H1 (cell line): Measurements from ENCODE around the gene SLC25A20. TPM values are rescaled to one million over a fixed set of nuclear protein-coding genes. Genes with fewer than 3 reads are reported as not detected.

Source experiments
- CTCF ChIA-PET: fragments of 300-600 bp; sonication (Branson Sonifier 250); formaldehyde crosslinking; loops from one replicate; lab custom pipeline; 2021; ENCODE audit not compliant: partially characterized antibody; lab: Charles Lee
- POLR2A ChIA-PET: fragments of 300-600 bp; sonication (Branson Sonifier 250); formaldehyde crosslinking; loops from one replicate; lab custom pipeline; 2021; ENCODE audit warnings: inconsistent platforms; ENCODE audit not compliant: partially characterized antibody; lab: Charles Lee
- DNase-seq, 2 experiments: peaks; one replicate each; pipeline versions ENCODE4 v3.0.0 to v3.0.0-alpha.2; 2010 to 2022; ENCODE audit warnings: low spot score in 2 of 2, low read depth in 1 of 2, mixed read lengths in 1 of 2
- FAIRE-seq: peaks from 2 replicates; lab custom pipeline; 2011; peaks lifted over from hg19 to GRCh38; lab: Jason Lieb, UNC
- H2AFZ ChIP-seq: 2 replicates; pipeline ENCODE4 v1.8.1; 2012; ENCODE audit warnings: low read length, inconsistent platforms
- H2AK5ac ChIP-seq: 2 replicates; pipeline ENCODE4 v1.6.1; 2013; ENCODE audit warnings: low read depth, low read length
- H2BK120ac ChIP-seq: replicated peaks from 2 replicates; pipeline ENCODE3; 2013; ENCODE audit warnings: low read depth, low read length, inconsistent platforms
- H2BK12ac ChIP-seq: 2 replicates; pipeline ENCODE4 v1.6.1; 2013; ENCODE audit warnings: low read depth, low read length
- H2BK15ac ChIP-seq: 2 replicates; pipeline ENCODE4 v1.6.1; 2013; ENCODE audit warnings: low read length
- H2BK20ac ChIP-seq: 2 replicates; pipeline ENCODE4 v1.6.1; 2013; ENCODE audit warnings: low read length
- H2BK5ac ChIP-seq: 2 replicates; pipeline ENCODE4 v1.6.1; 2013; ENCODE audit warnings: low read depth, low read length
- H3K14ac ChIP-seq: 2 replicates; pipeline ENCODE4 v1.6.1; 2013; ENCODE audit warnings: inconsistent platforms; ENCODE audit not compliant: insufficient read length
- H3K18ac ChIP-seq: 2 replicates; pipeline ENCODE4 v1.6.1; 2013; ENCODE audit warnings: low read length; ENCODE audit errors: extremely low read depth
- H3K23ac ChIP-seq: 2 replicates; pipeline ENCODE4 v1.6.1; 2013; ENCODE audit warnings: inconsistent platforms; ENCODE audit not compliant: insufficient read length
- H3K23me2 ChIP-seq: 2 replicates; pipeline ENCODE4 v1.6.1; 2013; ENCODE audit warnings: low read depth, low read length
- H3K27ac ChIP-seq: 2 replicates; pipeline ENCODE4 v1.6.1; 2011; ENCODE audit warnings: low read depth, low read length, inconsistent platforms
- H3K27me3 ChIP-seq, 4 experiments: replicated peaks in 1 of 4; 1 replicate in 1 of 4; 2 replicates in 3 of 4; pipeline versions ENCODE4 v1.6.1 to v1.8.1; 2011 to 2013; ENCODE audit warnings: low read length in 3 of 4, mild to moderate bottlenecking in 3 of 4, inconsistent platforms in 2 of 4, mixed read lengths in 2 of 4, moderate library complexity in 1 of 4; ENCODE audit not compliant: control insufficient read depth in 3 of 4, insufficient read depth in 3 of 4; ENCODE audit errors: extremely low read depth in 1 of 4
- H3K36me3 ChIP-seq, 4 experiments: 2 replicates each; pipeline versions ENCODE4 v1.6.1 to v1.8.1; 2011 to 2013; ENCODE audit warnings: mild to moderate bottlenecking in 4 of 4, low read length in 3 of 4, moderate library complexity in 2 of 4, control low read depth in 1 of 4, inconsistent platforms in 1 of 4; ENCODE audit not compliant: insufficient read depth in 4 of 4, control insufficient read depth in 2 of 4
- H3K4ac ChIP-seq: replicated peaks from 2 replicates; pipeline ENCODE3; 2013; ENCODE audit warnings: low read length, low read depth, mixed read lengths, inconsistent platforms; ENCODE audit not compliant: insufficient read length
- H3K4me1 ChIP-seq, 4 experiments: replicated peaks in 1 of 4; 1 replicate in 1 of 4; 2 replicates in 3 of 4; pipeline versions ENCODE4 v1.6.1 to v1.8.1; 2011 to 2013; ENCODE audit warnings: low read length in 3 of 4, inconsistent platforms in 2 of 4, mixed read lengths in 1 of 4; ENCODE audit not compliant: insufficient read depth in 4 of 4, control insufficient read depth in 3 of 4
- H3K4me2 ChIP-seq, 2 experiments: 2 replicates each; pipeline versions ENCODE4 v1.6.1 to v1.8.1; 2011 to 2013; ENCODE audit warnings: low read depth in 2 of 2, low read length in 2 of 2, control low read depth in 1 of 2, inconsistent platforms in 1 of 2, mild to moderate bottlenecking in 1 of 2; ENCODE audit not compliant: insufficient read depth in 1 of 2
- H3K4me3 ChIP-seq, 4 experiments: fragments of 200-600, 300-600 bp in 1 of 4; sonication (generic), shearing (Covaris generic), sonication (Bioruptor Twin) in 1 of 4; 2 replicates each; pipeline versions ENCODE4 v1.5.1 to v1.8.1; 2011 to 2016; ENCODE audit warnings: low read length in 4 of 4, low read depth in 3 of 4, control low read depth in 2 of 4, inconsistent platforms in 2 of 4, mild to moderate bottlenecking in 2 of 4, mixed read lengths in 1 of 4, moderate library complexity in 1 of 4; ENCODE audit not compliant: insufficient read depth in 2 of 4; ENCODE audit errors: extremely low read depth in 1 of 4
- H3K56ac ChIP-seq: replicated peaks from 2 replicates; pipeline ENCODE3; 2013; ENCODE audit warnings: low read depth, mild to moderate bottlenecking, mixed read lengths, low read length, inconsistent platforms; ENCODE audit not compliant: insufficient read length
- H3K79me1 ChIP-seq: 2 replicates; pipeline ENCODE4 v1.6.1; 2013; ENCODE audit warnings: low read depth, low read length, control low read depth
- H3K79me2 ChIP-seq, 2 experiments: 2 replicates each; pipeline versions ENCODE4 v1.6.1 to v1.8.1; 2012 to 2013; ENCODE audit warnings: low read length in 2 of 2, mild to moderate bottlenecking in 2 of 2, inconsistent platforms in 1 of 2; ENCODE audit not compliant: insufficient read depth in 2 of 2, control insufficient read depth in 1 of 2
- H3K9ac ChIP-seq, 4 experiments: replicated peaks in 1 of 4; 1 replicate in 1 of 4; 2 replicates in 3 of 4; pipeline versions ENCODE4 v1.6.1 to v1.8.1; 2011 to 2013; ENCODE audit warnings: low read depth in 3 of 4, low read length in 3 of 4, control low read depth in 2 of 4, mild to moderate bottlenecking in 2 of 4, moderate library complexity in 2 of 4, inconsistent platforms in 1 of 4; ENCODE audit errors: extremely low read depth in 1 of 4
- H3K9me3 ChIP-seq, 2 experiments: 2 replicates each; pipeline versions ENCODE4 v1.6.1 to v1.8.1; 2012 to 2013; ENCODE audit warnings: mild to moderate bottlenecking in 2 of 2, moderate library complexity in 2 of 2, control low read depth in 1 of 2, inconsistent platforms in 1 of 2, low read depth in 1 of 2, low read length in 1 of 2, mixed read lengths in 1 of 2; ENCODE audit not compliant: insufficient read depth in 2 of 2
- H4K20me1 ChIP-seq, 2 experiments: replicated peaks in 1 of 2; 2 replicates each; pipeline versions ENCODE3 to v1.8.1; 2011 to 2013; ENCODE audit warnings: inconsistent platforms in 2 of 2, low read length in 2 of 2, mild to moderate bottlenecking in 1 of 2; ENCODE audit not compliant: insufficient read depth in 2 of 2, control insufficient read depth in 1 of 2
- H4K5ac ChIP-seq: 2 replicates; pipeline ENCODE4 v1.6.1; 2013; ENCODE audit warnings: low read length, low read depth, mixed read lengths, inconsistent platforms; ENCODE audit not compliant: insufficient read length
- H4K8ac ChIP-seq: 2 replicates; pipeline ENCODE4 v1.8.0; 2013; ENCODE audit warnings: mild to moderate bottlenecking, moderate library complexity, low read length, inconsistent platforms; ENCODE audit not compliant: insufficient read depth; ENCODE audit errors: extremely low read depth
- H4K91ac ChIP-seq: replicated peaks from 2 replicates; pipeline ENCODE3; 2013; ENCODE audit warnings: low read length, mixed read lengths, inconsistent platforms; ENCODE audit not compliant: insufficient read length
- CEBPB ChIP-seq: IDR thresholded peaks from 2 replicates; pipeline ENCODE4 v1.6.1; 2012; ENCODE audit warnings: low read depth, low read length
- EP300 ChIP-seq, 2 experiments: IDR thresholded peaks; 1 replicate in 1 of 2; 2 replicates in 1 of 2; pipeline ENCODE4 v1.6.1; 2011 to 2012; ENCODE audit warnings: low read depth in 2 of 2, low read length in 2 of 2, mild to moderate bottlenecking in 2 of 2, borderline replicate concordance in 1 of 2, inconsistent platforms in 1 of 2, moderate library complexity in 1 of 2
- FOSL1 ChIP-seq: IDR thresholded peaks from 2 replicates; pipeline ENCODE4 v1.6.1; 2011; ENCODE audit warnings: mild to moderate bottlenecking, low read depth, low read length, moderate library complexity; ENCODE audit not compliant: insufficient read depth
- HDAC6 ChIP-seq: IDR thresholded peaks from one replicate; pipeline ENCODE4 v1.7.1; 2012; ENCODE audit warnings: low read depth, mild to moderate bottlenecking, inconsistent platforms, low read length, moderate library complexity
- JUND ChIP-seq: IDR thresholded peaks from 2 replicates; pipeline ENCODE4 v1.6.1; 2011; ENCODE audit warnings: mild to moderate bottlenecking, improper control_type of control experiment, low read length
- POLR2AphosphoS5 ChIP-seq: IDR thresholded peaks from 2 replicates; pipeline ENCODE4 v1.6.1; 2011; ENCODE audit warnings: low read depth, low read length
- RBBP5 ChIP-seq: IDR thresholded peaks from 2 replicates; pipeline ENCODE4 v1.7.1; 2012; ENCODE audit warnings: low read depth, mild to moderate bottlenecking, inconsistent platforms, low read length, moderate library complexity, borderline replicate concordance
- YY1 ChIP-seq: IDR thresholded peaks from 2 replicates; pipeline ENCODE4 v1.6.1; 2011; ENCODE audit warnings: low read depth, mild to moderate bottlenecking, low read length
- WGBS, 2 experiments: shearing (Covaris generic) in 1 of 2; methylation state at CpG; one replicate each; pipeline versions ENCODE4 v1.1.6 to v1.1.7; 2013 to 2015; ENCODE audit warnings: low lambda C conversion rate in 2 of 2, mixed read lengths in 2 of 2, inconsistent platforms in 1 of 2, low coverage in 1 of 2, missing lambda C conversion rate in 1 of 2; ENCODE audit not compliant: insufficient replicate concordance in 2 of 2, insufficient coverage in 1 of 2, insufficient read length in 1 of 2; ENCODE audit errors: extremely low coverage in 1 of 2, missing lambda C conversion rate in 1 of 2; 5-methylcytosine and 5-hydroxymethylcytosine counted together
- polyA plus RNA-seq, 7 experiments: library from polyadenylated mRNA; depleted of rRNA in 3 of 7; stranded (reverse) in 5 of 7; unstranded in 2 of 7; fragments of >200 nt in 5 of 7; fragments of 200-250 nt in 2 of 7; gene quantifications; 1 replicate in 5 of 7; 2 replicates in 1 of 7; 4 replicates in 1 of 7; pipeline versions ENCODE4 v1.2.1 to v1.2.3, GENCODE V29; 2011 to 2013; ENCODE audit warnings: missing spikeins in 2 of 7, mixed read lengths in 2 of 7
- total RNA-seq: library from RNA; stranded (reverse); fragmentation: NEBNext Ultra II Directional; extraction: Animal tissue kit (Norgen Biotek cat#: 25700); gene quantifications from 2 replicates; pipeline ENCODE4 v1.2.1, GENCODE V29; 2021
- TF ChIP-seq, protein P1 (sequence below): IDR thresholded peaks from 2 replicates; pipeline ENCODE4 v1.6.1; 2012; ENCODE audit warnings: low read length, inconsistent platforms

Gene SLC25A20
- total and polyA plus RNA-seq, 2 of the 8 experiments (the other 6 are each of a cell fraction or from before 2014, with no cell fraction given): 3.8 to 4.0 TPM

DNA sequence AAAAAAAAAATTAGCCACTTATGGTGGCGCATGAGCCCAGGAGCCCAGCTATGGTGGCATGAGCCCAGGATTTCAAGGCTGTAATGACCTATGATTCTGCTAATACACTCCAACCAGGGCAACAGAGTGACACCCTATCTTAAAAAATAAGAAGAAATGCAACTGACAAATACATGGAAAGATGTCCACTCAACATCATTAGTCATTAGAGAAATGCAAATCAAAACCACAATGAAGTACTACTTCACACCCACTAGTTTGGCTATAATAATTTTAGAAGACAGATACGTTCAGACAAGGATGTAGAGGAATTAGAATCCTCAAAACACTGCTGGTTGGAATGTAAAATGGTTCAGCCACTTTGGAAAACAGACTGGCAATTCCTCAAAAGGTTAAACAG, 61.5 kb downstream of the SLC25A20 start:
- Histone ChIP-seq H2BK12ac (no peak overlapping the region), H3K79me1 (no peaks in the 10 kb centered on the region; the same call in 1 of the 2 replicates), H3K4me2 (no peak overlapping the region), H3K4me3 (no peak overlapping the region), H3K4ac (no peak overlapping the region), H3K9ac (no peak overlapping the region), H3K14ac (no peak overlapping the region), H3K27ac (no peak overlapping the region), H2AK5ac (no peak overlapping the region), H3K9me3 (no peaks in the 10 kb centered on the region), H3K79me2 (no peaks in the 10 kb centered on the region), H4K91ac (no peak overlapping the region), H3K4me1 (no peaks in the 10 kb centered on the region), H3K18ac (no peak overlapping the region), H4K8ac (no peak overlapping the region), H3K56ac (no peak overlapping the region), H3K27me3 (no peaks in the 10 kb centered on the region), H4K20me1 (no peaks in the 10 kb centered on the region), H3K23me2 (no peaks in the 10 kb centered on the region), H2AFZ (no peak overlapping the region), H2BK120ac (no peak overlapping the region), H2BK20ac (no peak overlapping the region), H3K36me3 (no peaks in the 10 kb centered on the region)
- POLR2A ChIA-PET: interaction anchor here (0.6 to 1.3 kb wide), 2 partner anchors 8 to 58 kb away, joined by 3 to 6 read pairs; no protein-coding TSS in a partner anchor
- WGBS, 2 experiments: 82% methylated on average over 2 of the region's 2 CpGs; no CpG with 5 or more reads in 1 of the 2 experiments
- CTCF ChIA-PET: interaction anchor here (0.7 to 1.0 kb wide), 2 partner anchors 91 to 151 kb away, joined by 3 to 4 read pairs; partner anchors contain the start of gene NCKIPSD
- no peak for DNase-seq
- TF ChIP-seq EP300 (IDR thresholded peaks at IDR 0.05; ENCODE audit: borderline replicate concordance in 1 of 2, low read depth in 2 of 2, low read length in 2 of 2) (no peak), POLR2AphosphoS5 (no peak), FOSL1 (no peak), JUND (no peak), CEBPB (no peak), RBBP5 (no peak), HDAC6 (no peak), YY1 (no peak)
- TF ChIP-seq, protein P1, sequence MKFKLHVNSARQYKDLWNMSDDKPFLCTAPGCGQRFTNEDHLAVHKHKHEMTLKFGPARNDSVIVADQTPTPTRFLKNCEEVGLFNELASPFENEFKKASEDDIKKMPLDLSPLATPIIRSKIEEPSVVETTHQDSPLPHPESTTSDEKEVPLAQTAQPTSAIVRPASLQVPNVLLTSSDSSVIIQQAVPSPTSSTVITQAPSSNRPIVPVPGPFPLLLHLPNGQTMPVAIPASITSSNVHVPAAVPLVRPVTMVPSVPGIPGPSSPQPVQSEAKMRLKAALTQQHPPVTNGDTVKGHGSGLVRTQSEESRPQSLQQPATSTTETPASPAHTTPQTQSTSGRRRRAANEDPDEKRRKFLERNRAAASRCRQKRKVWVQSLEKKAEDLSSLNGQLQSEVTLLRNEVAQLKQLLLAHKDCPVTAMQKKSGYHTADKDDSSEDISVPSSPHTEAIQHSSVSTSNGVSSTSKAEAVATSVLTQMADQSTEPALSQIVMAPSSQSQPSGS: no peak
- TF ChIP-seq, all 59 proteins: peak for 0
- H2BK15ac ChIP-seq: no peak overlapping the region
- no peak overlapping the region for H4K5ac ChIP-seq
- H2BK5ac ChIP-seq: no peak overlapping the region
- FAIRE-seq: no peak
- no peak overlapping the region for H3K23ac ChIP-seq
